Measurements from ENCODE around the gene MED7.
"Not testable (repeated sequence)": the region's sequence is repeated elsewhere in the genome, so short reads cannot be mapped to it uniquely, and the experiment has no call there.

The MED7 gene

DNA sequence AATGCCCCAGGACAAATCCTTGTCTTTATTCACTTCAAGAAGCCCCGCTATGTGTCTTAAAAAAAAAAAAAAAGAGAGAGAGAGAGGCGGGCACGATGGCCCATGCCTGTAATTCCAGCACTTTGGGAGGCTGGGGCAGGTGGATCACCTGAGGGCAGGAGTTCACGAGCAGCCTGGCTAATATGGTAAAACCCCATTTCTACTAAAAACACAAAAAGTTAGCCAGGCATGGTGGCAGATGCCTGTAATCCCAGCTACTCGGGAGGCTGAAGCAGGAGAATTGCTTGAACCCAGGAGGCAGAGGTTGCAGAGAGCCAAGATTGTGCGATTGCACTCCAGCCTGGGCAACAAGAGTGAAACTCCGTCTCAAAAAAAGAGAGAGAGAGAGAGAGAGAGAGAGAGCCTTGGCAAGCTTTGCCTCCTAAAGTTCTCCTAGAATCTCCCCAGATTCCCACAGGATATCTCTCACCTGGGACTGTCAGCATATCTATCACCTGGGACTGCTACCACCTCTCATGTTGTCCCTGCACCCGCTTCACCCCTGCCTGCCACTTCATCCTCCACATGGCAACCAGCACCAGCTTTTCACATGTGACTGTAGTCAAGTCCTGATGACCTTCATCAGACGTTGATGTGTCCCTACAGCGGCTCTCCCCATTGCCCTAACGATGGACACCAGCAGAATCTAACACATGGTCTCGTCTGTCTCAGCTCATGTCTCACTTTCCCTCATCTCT lies 43.8 kb upstream of the MED7 start:
- H3K4me1 ChIP-seq (ENCODE audit: insufficient read depth, poor library complexity, severe bottlenecking): no peaks in the 10 kb centered on the region
- H3K9me3 ChIP-seq (ENCODE audit: severe bottlenecking): no peaks in the 10 kb centered on the region
- DNase-seq (ENCODE audit: low spot score): no peak
- H3K27me3 ChIP-seq (ENCODE audit: insufficient read depth, poor library complexity, severe bottlenecking): peaks cover 17% of the 10 kb centered on the region
- no peak for ATAC-seq (ENCODE audit: low read depth)
- no peak overlapping the region for H3K27ac ChIP-seq (ENCODE audit: poor library complexity, severe bottlenecking)
- TF ChIP-seq, protein P1, sequence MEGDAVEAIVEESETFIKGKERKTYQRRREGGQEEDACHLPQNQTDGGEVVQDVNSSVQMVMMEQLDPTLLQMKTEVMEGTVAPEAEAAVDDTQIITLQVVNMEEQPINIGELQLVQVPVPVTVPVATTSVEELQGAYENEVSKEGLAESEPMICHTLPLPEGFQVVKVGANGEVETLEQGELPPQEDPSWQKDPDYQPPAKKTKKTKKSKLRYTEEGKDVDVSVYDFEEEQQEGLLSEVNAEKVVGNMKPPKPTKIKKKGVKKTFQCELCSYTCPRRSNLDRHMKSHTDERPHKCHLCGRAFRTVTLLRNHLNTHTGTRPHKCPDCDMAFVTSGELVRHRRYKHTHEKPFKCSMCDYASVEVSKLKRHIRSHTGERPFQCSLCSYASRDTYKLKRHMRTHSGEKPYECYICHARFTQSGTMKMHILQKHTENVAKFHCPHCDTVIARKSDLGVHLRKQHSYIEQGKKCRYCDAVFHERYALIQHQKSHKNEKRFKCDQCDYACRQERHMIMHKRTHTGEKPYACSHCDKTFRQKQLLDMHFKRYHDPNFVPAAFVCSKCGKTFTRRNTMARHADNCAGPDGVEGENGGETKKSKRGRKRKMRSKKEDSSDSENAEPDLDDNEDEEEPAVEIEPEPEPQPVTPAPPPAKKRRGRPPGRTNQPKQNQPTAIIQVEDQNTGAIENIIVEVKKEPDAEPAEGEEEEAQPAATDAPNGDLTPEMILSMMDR (IDR thresholded peaks at IDR 0.05; ENCODE audit: poor library complexity, severe bottlenecking): no peak
- no peaks in the 10 kb centered on the region for H3K36me3 ChIP-seq (ENCODE audit: low read depth)
- no peak overlapping the region for H3K4me3 ChIP-seq (ENCODE audit: severe bottlenecking)

GRCh38 chr5:157185122-157185521 lies 42.5 kb upstream of the MED7 start:
- DNase-seq (ENCODE audit: low spot score): not testable (repeated sequence)

GRCh38 chr5:157184117-157184670 lies 41.5 kb upstream of the MED7 start:
- ATAC-seq (ENCODE audit: low read depth): no peak
- TF ChIP-seq, protein P1 (IDR thresholded peaks at IDR 0.05; ENCODE audit: poor library complexity, severe bottlenecking): no peak
- no peak overlapping the region for H3K27ac ChIP-seq (ENCODE audit: poor library complexity, severe bottlenecking)
- DNase-seq (ENCODE audit: low spot score): no peak
- no peaks in the 10 kb centered on the region for H3K36me3 ChIP-seq (ENCODE audit: low read depth)
- no peak overlapping the region for H3K4me3 ChIP-seq (ENCODE audit: severe bottlenecking)
- H3K4me1 ChIP-seq (ENCODE audit: insufficient read depth, poor library complexity, severe bottlenecking): no peaks in the 10 kb centered on the region
- peaks cover 19% of the 10 kb centered on the region for H3K27me3 ChIP-seq (ENCODE audit: insufficient read depth, poor library complexity, severe bottlenecking)
- H3K9me3 ChIP-seq (ENCODE audit: severe bottlenecking): no peaks in the 10 kb centered on the region

More at GRCh38 chr5:157185122-157185521, 42.5 kb upstream of the MED7 start:
- not testable (repeated sequence) for H3K9me3 ChIP-seq (ENCODE audit: severe bottlenecking); H3K4me3 ChIP-seq (ENCODE audit: severe bottlenecking); H3K36me3 ChIP-seq (ENCODE audit: low read depth); H3K4me1 ChIP-seq (ENCODE audit: insufficient read depth, poor library complexity, severe bottlenecking); H3K27ac ChIP-seq (ENCODE audit: poor library complexity, severe bottlenecking); ATAC-seq (ENCODE audit: low read depth)
- H3K27me3 ChIP-seq (ENCODE audit: insufficient read depth, poor library complexity, severe bottlenecking): peaks cover 19% of the 10 kb centered on the region

DNA sequence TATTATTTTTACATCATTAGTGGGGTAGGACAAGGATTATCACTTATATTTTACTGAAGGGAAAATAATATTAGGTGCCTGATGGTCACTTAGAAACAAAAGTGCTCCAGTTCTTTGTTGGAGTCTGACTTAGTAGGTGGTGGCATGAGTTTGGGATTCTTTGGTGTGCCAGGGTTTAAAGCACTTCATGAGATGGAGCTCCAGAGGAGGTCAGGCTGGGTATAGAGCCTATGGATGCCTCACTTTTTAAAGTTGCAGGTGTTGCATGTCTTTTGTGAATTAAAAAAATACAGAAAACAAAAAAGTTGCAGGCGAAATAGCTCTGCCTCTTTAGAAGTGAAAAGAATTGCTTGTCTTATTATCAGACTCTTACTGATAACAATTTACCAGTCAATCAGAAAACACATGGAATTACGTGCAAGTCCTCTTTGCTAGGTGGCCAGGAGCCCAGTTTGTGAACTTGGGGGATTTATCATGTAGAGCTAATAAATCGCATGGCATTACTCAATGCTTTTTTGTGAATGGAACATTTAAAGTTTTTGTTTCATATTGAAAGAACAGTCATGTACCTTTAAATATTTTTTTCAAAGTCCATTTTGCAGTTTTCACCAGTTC lies 39.6 kb upstream of the MED7 start:
- no peak overlapping the region for H3K27ac ChIP-seq (ENCODE audit: poor library complexity, severe bottlenecking)
- no peak for DNase-seq (ENCODE audit: low spot score)

More for the DNA sequence above, 39.6 kb upstream of the MED7 start:
- H3K4me1 ChIP-seq (ENCODE audit: insufficient read depth, poor library complexity, severe bottlenecking): no peaks in the 10 kb centered on the region
- no peak for ATAC-seq (ENCODE audit: low read depth)
- H3K4me3 ChIP-seq (ENCODE audit: severe bottlenecking): no peak overlapping the region
- TF ChIP-seq, protein P1 (IDR thresholded peaks at IDR 0.05; ENCODE audit: poor library complexity, severe bottlenecking): no peak
- no peaks in the 10 kb centered on the region for H3K9me3 ChIP-seq (ENCODE audit: severe bottlenecking)
- peaks cover 19% of the 10 kb centered on the region for H3K27me3 ChIP-seq (ENCODE audit: insufficient read depth, poor library complexity, severe bottlenecking)
- no peaks in the 10 kb centered on the region for H3K36me3 ChIP-seq (ENCODE audit: low read depth)

Data from RWPE2 (cell line).